HepG2 (cell line): ENCODE results near the gene GALNT10. TPM values are rescaled to one million over a fixed set of nuclear protein-coding genes. Genes with fewer than 3 reads are reported as not detected.

Experiments used
- CEBPG ChIP-seq: IDR thresholded peaks from 2 replicates; pipeline ENCODE4 v1.6.1; 2016
- GTF2F1 ChIP-seq: fragments of 150-350 bp; IDR thresholded peaks from 2 replicates; pipeline ENCODE4 v1.6.1; 2014; ENCODE audit warnings: low read length
- HOXA3 ChIP-seq: sonication (generic); formaldehyde crosslinking; IDR thresholded peaks from 2 replicates; pipeline ENCODE4 v1.5.0; 2020; ENCODE audit warnings: missing genetic modification reagents
- KDM6A ChIP-seq: IDR thresholded peaks from 2 replicates; pipeline ENCODE4 v1.6.1; 2016; ENCODE audit warnings: low read depth
- MED1 ChIP-seq: sonication (generic); formaldehyde crosslinking; IDR thresholded peaks from 2 replicates; pipeline ENCODE4 v1.4.0; 2020; ENCODE audit warnings: missing genetic modification reagents
- MXD3 ChIP-seq: IDR thresholded peaks from 2 replicates; pipeline ENCODE4 v1.6.1; 2016; ENCODE audit warnings: mild to moderate bottlenecking, missing biosample characterization, missing genetic modification reagents
- NR2F6 ChIP-seq, 2 experiments: IDR thresholded peaks; 2 replicates each; pipeline ENCODE4 v1.6.1; 2016; ENCODE audit warnings: antibody characterized with exemption in 1 of 2, mild to moderate bottlenecking in 1 of 2
- PREB ChIP-seq: sonication (generic); formaldehyde crosslinking; IDR thresholded peaks from 2 replicates; pipeline ENCODE4 v1.4.0; 2020; ENCODE audit warnings: missing genetic modification reagents
- RELA ChIP-seq: sonication (generic); formaldehyde crosslinking; IDR thresholded peaks from 2 replicates; pipeline ENCODE4 v1.4.0; 2020; ENCODE audit warnings: missing genetic modification reagents
- SOX6 ChIP-seq, 2 experiments: fragments of 450-650 bp in 1 of 2; sonication (generic) in 1 of 2; formaldehyde crosslinking in 1 of 2; IDR thresholded peaks; 2 replicates each; pipeline versions ENCODE4 v1.4.0 to v1.6.1; 2017 to 2020; ENCODE audit warnings: antibody characterized with exemption in 1 of 2, mild to moderate bottlenecking in 1 of 2, missing genetic modification reagents in 1 of 2
- SSRP1 ChIP-seq: IDR thresholded peaks from 2 replicates; pipeline ENCODE4 v1.6.1; 2016; ENCODE audit warnings: control low read depth
- TAF15 ChIP-seq: fragments of 200-400 bp; formaldehyde crosslinking; IDR thresholded peaks from one replicate; pipeline ENCODE4 v1.6.1; 2018; ENCODE audit warnings: mild to moderate bottlenecking, low read depth, low read length; ENCODE audit not compliant: poor library complexity, severe bottlenecking
- TSC22D2 ChIP-seq: sonication (generic); formaldehyde crosslinking; IDR thresholded peaks from 2 replicates; pipeline ENCODE4 v1.5.1; 2020; ENCODE audit warnings: missing genetic modification reagents, mild to moderate bottlenecking, borderline replicate concordance
- ZBTB14 ChIP-seq: sonication (generic); formaldehyde crosslinking; IDR thresholded peaks from 2 replicates; pipeline ENCODE4 v1.4.0; 2020; ENCODE audit warnings: missing genetic modification reagents
- ZNF10 ChIP-seq: sonication (generic); formaldehyde crosslinking; IDR thresholded peaks from 2 replicates; pipeline ENCODE4 v1.4.0; 2020; ENCODE audit warnings: mild to moderate bottlenecking, low read depth, missing genetic modification reagents, borderline replicate concordance
- ZNF761 ChIP-seq: sonication (generic); formaldehyde crosslinking; conservative IDR thresholded peaks from 2 replicates; pipeline ENCODE4 v1.4.0; 2020; ENCODE audit warnings: mild to moderate bottlenecking, missing genetic modification reagents
- ZNF773 ChIP-seq: sonication (generic); formaldehyde crosslinking; IDR thresholded peaks from 2 replicates; pipeline ENCODE4 v1.4.0; 2020; ENCODE audit warnings: missing genetic modification reagents, borderline replicate concordance
- polyA plus RNA-seq, 8 experiments: library from polyadenylated mRNA; depleted of rRNA in 3 of 8; stranded (reverse) in 7 of 8; unstranded in 1 of 8; fragments of >200 nt; fragmentation: Illumina TruSeq in 4 of 8; extraction: Trizol in 4 of 8; gene quantifications; 2 replicates each; pipeline versions ENCODE4 v1.2.1 to v1.2.3, GENCODE V29; 2011 to 2016; ENCODE audit warnings: low read depth in 4 of 8, missing spikeins in 1 of 8, mixed read lengths in 1 of 8; ENCODE audit not compliant: insufficient read depth in 1 of 8
- total RNA-seq, 5 experiments: library from RNA; depleted of rRNA; stranded (reverse); fragments of >200 nt; fragmentation: Illumina TruSeq; extraction: Trizol; gene quantifications; 2 replicates each; pipeline ENCODE4 v1.2.3, GENCODE V29; 2016; ENCODE audit warnings: low read depth in 1 of 5
- TF ChIP-seq, protein P1 (sequence below): sonication (generic); formaldehyde crosslinking; IDR thresholded peaks from 2 replicates; pipeline ENCODE4 v1.5.0; 2020; ENCODE audit warnings: missing genetic modification reagents, mild to moderate bottlenecking, borderline replicate concordance
- TF ChIP-seq, protein P2 (sequence below): IDR thresholded peaks from 2 replicates; pipeline ENCODE4 v1.6.1; 2016; ENCODE audit warnings: low read depth, borderline replicate concordance
- TF ChIP-seq, protein P3 (sequence below): sonication (generic); formaldehyde crosslinking; IDR thresholded peaks from 2 replicates; pipeline ENCODE4 v1.5.0; 2020; ENCODE audit warnings: mild to moderate bottlenecking, missing genetic modification reagents
- TF ChIP-seq, protein P4 (sequence below): sonication (generic); formaldehyde crosslinking; IDR thresholded peaks from 2 replicates; pipeline ENCODE4 v1.5.1; 2020; ENCODE audit warnings: missing genetic modification reagents, mild to moderate bottlenecking, borderline replicate concordance

The GALNT10 gene
- total and polyA plus RNA-seq, 2 of the 13 experiments (the other 11 are each of a cell fraction or from before 2014, with no cell fraction given): 8.1 to 11.2 TPM

DNA sequence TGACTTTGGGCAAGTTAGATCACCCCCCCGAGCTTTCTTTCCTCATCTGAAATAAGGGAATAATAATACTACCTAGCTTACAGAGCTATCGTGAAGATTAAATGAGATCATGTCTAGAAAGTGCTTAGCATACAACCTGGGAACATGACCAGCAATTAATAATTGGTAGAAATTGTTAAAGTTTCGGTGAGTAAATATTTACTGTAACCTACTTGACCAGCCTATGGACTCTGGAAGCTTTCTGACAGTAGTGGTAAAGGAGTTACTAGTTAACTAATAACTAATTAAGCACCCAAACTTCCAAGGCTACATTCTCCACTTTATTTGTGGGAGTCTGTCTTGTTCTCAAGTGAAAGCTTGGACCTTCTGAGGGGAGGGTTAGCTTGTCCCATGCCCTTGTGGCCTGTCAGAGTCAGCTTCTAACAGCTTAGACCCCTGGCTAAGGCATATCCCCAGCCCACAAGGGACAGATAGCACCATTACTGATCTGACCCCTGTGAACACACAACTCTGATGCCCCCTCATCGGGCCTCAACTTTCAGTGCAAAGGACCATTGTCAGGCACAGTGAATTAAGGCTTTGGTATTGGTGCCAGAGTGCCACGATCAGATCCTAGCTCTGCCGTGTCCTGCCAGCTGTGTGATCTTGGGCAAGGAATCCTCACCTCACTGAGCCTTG is 196.6 kb downstream of the GALNT10 start (continued):
- TF ChIP-seq RELA (no peak), KDM6A (CRISPR knock-in tag) (0 out of 2 replicates have a peak, but pooled peaks have one; percentile 16), HOXA3 (CRISPR knock-in tag) (0 out of 2 replicates have a peak, but pooled peaks have one; percentile 9), CEBPG (CRISPR knock-in tag) (no peak), NR2F6 (IDR thresholded peaks at IDR 0.05) (no peak), NR2F6 (CRISPR knock-in tag; IDR thresholded peaks at IDR 0.05) (no peak; the same call in 1 of the 2 replicates), ZNF773 (CRISPR knock-in tag) (no peak), ZNF10 (CRISPR knock-in tag) (no peak), SOX6 (IDR thresholded peaks at IDR 0.05) (no peak), SOX6 (CRISPR knock-in tag; IDR thresholded peaks at IDR 0.05) (peak; percentile 40; the same call in 1 of the 2 replicates), SSRP1 (peak; percentile 48; the same call in 1 of the 2 replicates), MXD3 (no peak), TSC22D2 (CRISPR knock-in tag) (no peak), TAF15 (no peak), PREB (no peak), ZBTB14 (CRISPR knock-in tag) (no peak), ZNF761 (no peak), GTF2F1 (no peak), MED1 (CRISPR knock-in tag) (peak; percentile 12; the same call in 1 of the 2 replicates)
- TF ChIP-seq, protein P1, sequence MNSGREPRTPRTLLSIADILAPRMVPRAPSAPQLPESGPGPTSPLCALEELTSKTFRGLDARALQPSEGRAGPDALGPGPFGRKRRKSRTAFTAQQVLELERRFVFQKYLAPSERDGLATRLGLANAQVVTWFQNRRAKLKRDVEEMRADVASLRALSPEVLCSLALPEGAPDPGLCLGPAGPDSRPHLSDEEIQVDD (CRISPR knock-in tag): no peak
- TF ChIP-seq, protein P2, sequence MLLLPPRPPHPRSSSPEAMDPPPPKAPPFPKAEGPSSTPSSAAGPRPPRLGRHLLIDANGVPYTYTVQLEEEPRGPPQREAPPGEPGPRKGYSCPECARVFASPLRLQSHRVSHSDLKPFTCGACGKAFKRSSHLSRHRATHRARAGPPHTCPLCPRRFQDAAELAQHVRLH (CRISPR knock-in tag): no peak
- TF ChIP-seq, protein P3, sequence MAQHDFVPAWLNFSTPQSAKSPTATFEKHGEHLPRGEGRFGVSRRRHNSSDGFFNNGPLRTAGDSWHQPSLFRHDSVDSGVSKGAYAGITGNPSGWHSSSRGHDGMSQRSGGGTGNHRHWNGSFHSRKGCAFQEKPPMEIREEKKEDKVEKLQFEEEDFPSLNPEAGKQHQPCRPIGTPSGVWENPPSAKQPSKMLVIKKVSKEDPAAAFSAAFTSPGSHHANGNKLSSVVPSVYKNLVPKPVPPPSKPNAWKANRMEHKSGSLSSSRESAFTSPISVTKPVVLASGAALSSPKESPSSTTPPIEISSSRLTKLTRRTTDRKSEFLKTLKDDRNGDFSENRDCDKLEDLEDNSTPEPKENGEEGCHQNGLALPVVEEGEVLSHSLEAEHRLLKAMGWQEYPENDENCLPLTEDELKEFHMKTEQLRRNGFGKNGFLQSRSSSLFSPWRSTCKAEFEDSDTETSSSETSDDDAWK (CRISPR knock-in tag): no peak
- TF ChIP-seq, protein P4, sequence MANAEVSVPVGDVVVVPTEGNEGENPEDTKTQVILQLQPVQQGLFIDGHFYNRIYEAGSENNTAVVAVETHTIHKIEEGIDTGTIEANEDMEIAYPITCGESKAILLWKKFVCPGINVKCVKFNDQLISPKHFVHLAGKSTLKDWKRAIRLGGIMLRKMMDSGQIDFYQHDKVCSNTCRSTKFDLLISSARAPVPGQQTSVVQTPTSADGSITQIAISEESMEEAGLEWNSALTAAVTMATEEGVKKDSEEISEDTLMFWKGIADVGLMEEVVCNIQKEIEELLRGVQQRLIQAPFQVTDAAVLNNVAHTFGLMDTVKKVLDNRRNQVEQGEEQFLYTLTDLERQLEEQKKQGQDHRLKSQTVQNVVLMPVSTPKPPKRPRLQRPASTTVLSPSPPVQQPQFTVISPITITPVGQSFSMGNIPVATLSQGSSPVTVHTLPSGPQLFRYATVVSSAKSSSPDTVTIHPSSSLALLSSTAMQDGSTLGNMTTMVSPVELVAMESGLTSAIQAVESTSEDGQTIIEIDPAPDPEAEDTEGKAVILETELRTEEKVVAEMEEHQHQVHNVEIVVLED (CRISPR knock-in tag): no peak
